GM10248 (cell line): ENCODE measurements around the gene FAM107B.

Experiments used
- CTCF ChIA-PET: fragments of 300-600 bp; sonication (Branson Sonifier 250); formaldehyde crosslinking; extraction: SDS; loops from one replicate; lab custom pipeline; 2021; ENCODE audit warnings: antibody characterized with exemption; lab: Yijun Ruan, JAX
- POLR2A ChIA-PET: fragments of 350-650 bp; sonication (Branson Sonifier 250); formaldehyde crosslinking; extraction: SDS; loops from one replicate; lab custom pipeline; 2020; ENCODE audit warnings: antibody characterized with exemption; lab: Yijun Ruan, JAX
- DNase-seq: peaks from one replicate; pipeline ENCODE4 v3.0.0; 2012; ENCODE audit errors: extremely low spot score
- CTCF ChIP-seq: IDR thresholded peaks from 2 replicates; pipeline ENCODE4 v1.5.1; 2012; ENCODE audit warnings: mild to moderate bottlenecking, low read depth; ENCODE audit errors: extremely low read depth, missing control alignments, control extremely low read depth

The FAM107B gene

DNA sequence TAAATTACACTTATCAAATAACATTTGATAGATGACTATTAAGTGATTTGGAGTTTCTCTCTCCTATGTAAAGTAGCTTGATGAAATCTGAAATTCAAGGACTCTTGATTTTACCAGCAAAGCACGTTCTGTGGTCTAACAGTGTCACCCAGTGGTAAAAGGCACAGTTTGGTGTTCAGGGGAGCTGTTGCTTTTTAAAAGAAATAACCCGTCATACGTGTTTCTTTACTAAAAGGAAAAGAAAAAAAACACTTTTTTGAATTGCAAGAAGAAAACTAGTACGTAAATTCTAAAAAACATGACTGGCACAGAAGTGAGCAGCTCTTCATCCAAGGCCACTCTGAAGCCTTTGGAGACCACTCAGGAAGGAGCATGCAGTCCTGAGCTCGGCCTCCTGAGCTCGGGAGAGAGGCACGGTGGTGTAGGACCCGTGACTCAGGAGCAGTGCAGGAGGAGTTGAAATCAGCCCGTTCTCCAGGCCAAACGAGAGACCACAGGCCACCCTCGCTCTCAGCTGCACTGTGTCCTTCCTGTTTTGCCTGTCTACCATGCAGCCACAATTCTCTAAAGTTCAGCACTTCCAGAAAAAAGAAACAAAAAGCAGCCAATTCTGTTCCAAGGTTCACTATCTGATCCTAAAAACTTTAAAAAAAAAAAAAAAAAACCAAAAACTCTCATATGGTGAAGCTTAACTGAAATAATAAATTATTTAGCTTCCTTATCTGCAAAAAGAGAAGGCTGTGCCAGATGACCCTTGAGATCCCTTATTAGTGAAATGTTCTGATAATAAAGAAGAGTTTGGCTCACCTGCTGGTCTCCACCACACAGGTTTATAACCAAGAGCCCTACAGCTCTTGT lies 231.4 kb downstream of the FAM107B start:
- CTCF ChIA-PET: interaction anchor here (0.7 to 2.4 kb wide), 8 partner anchors 9 to 428 kb away, joined by 3 to 10 read pairs (median 6); no protein-coding TSS in a partner anchor
- POLR2A ChIA-PET: no interaction called here
- no peak for DNase-seq
- TF ChIP-seq CTCF: peak; percentile 15

- ChIA-PET CTCF (interaction anchor here (1.4 to 6.3 kb wide), 3 partner anchors 11 to 16 kb away, joined by 3 to 50 read pairs (median 5); no protein-coding TSS in a partner anchor), POLR2A (no interaction called here)
- TF ChIP-seq CTCF: no peak
- DNase-seq: no peak
Observed at GRCh38 chr10:14541379-14541778, 233.3 kb downstream of the FAM107B start.

DNA sequence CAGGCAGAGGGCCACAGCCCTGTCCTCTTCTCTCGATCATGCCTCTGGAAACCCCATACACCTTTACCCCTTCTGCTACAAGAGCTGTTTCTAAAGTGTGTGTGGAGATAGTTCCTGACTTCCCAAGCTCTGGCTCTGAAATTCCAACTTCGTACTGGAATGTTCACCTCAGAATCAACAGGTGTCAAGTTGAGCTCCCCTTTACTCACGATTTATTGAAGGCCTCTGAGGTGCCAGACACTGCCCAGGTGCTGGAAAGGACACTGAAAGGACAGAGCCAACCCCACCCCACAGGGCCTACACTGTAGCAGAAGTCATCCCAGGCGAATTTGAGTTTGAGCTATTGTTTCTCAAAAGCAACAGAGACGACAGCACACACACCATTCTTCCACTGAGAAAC lies 234.1 kb downstream of the FAM107B start:
- CTCF ChIA-PET: interaction anchor here (0.7 to 6.3 kb wide), 3 partner anchors 11 to 17 kb away, joined by 3 to 50 read pairs (median 3); no protein-coding TSS in a partner anchor
- TF ChIP-seq CTCF: no peak
- DNase-seq: no peak
- POLR2A ChIA-PET: no interaction called here

DNA sequence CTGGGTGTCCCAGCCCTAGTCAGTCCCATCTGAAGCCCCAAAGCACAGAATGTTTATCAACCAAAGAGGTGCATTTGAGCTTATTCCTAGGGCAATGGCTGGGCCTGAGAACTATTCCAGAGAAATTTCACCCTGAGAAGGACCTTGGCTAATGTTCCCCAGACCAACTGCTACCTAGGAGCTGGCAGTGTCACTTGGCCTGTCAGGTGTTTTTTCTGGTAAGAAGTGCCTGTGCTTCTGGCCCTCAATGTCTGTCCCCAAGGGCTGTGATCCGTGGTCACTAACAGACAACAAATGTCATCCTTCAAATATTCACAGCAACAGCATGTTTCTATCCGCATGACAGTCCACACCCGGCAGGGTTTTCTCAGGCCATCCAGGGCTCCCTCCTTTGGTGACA lies 234.6 kb downstream of the FAM107B start:
- POLR2A ChIA-PET: no interaction called here
- CTCF ChIA-PET: interaction anchor here (1.0 to 6.3 kb wide), 3 partner anchors 12 to 279 kb away, joined by 3 to 50 read pairs (median 3); no protein-coding TSS in a partner anchor
- DNase-seq: no peak
- TF ChIP-seq CTCF: no peak

- TF ChIP-seq CTCF: no peak
- ChIA-PET CTCF (interaction anchor here (1.0 to 6.3 kb wide), 5 partner anchors 13 to 280 kb away, joined by 3 to 50 read pairs (median 3); no protein-coding TSS in a partner anchor), POLR2A (interaction anchor here (0.6 kb wide), 1 partner anchor 726 kb away, joined by 6 read pairs; no protein-coding TSS in a partner anchor)
- DNase-seq: no peak
Observed at GRCh38 chr10:14539176-14539575, 235.5 kb downstream of the FAM107B start.
